ENCODE measurements around the gene FGF22.
A peak's percentile ranks its signal among the peaks of the same experiment; 100 is the strongest.
"Not testable (repeated sequence)": the region's sequence is repeated elsewhere in the genome, so short reads cannot be mapped to it uniquely, and the experiment has no call there.

Gene FGF22

GRCh38 chr19:639253-640160 is at the start of gene FGF22:
FGF22 (plus strand) TSS chr19:639879; CDS start chr19:639926, 47 bp downstream.
- peak; percentile 87 to 91 (median 89) for DNase-seq (ENCODE audit: low read depth in 2 of 3, low spot score in 2 of 3)

- DNase-seq (ENCODE audit: low read depth in 2 of 3, low spot score in 2 of 3): no peak
These were observed 49.3 kb upstream of the FGF22 start for GRCh38 chr19:590396-590745.

- no peak for DNase-seq (ENCODE audit: low read depth in 2 of 3, low spot score in 2 of 3)
These were observed 49.0 kb upstream of the FGF22 start for GRCh38 chr19:590750-591098.

- DNase-seq (ENCODE audit: low read depth in 2 of 3, low spot score in 2 of 3): no peak
These were observed 48.4 kb upstream of the FGF22 start for GRCh38 chr19:591099-591958.

GRCh38 chr19:592101-592500 is 47.6 kb upstream of the FGF22 start:
- no peak for DNase-seq (ENCODE audit: low read depth in 2 of 3, low spot score in 2 of 3)

GRCh38 chr19:593055-593454 is 46.6 kb upstream of the FGF22 start:
- DNase-seq (ENCODE audit: low read depth in 2 of 3, low spot score in 2 of 3): no peak

- DNase-seq (ENCODE audit: low read depth in 2 of 3, low spot score in 2 of 3): no peak
These were observed 46.2 kb upstream of the FGF22 start for GRCh38 chr19:593505-593904.

- DNase-seq (ENCODE audit: low read depth in 2 of 3, low spot score in 2 of 3): no peak
These were observed 45.3 kb upstream of the FGF22 start for GRCh38 chr19:594265-594870.

GRCh38 chr19:595326-596262 is 44.1 kb upstream of the FGF22 start:
- DNase-seq (ENCODE audit: low read depth in 2 of 3, low spot score in 2 of 3): no peak

GRCh38 chr19:596263-596655 is 43.4 kb upstream of the FGF22 start:
- no peak for DNase-seq (ENCODE audit: low read depth in 2 of 3, low spot score in 2 of 3)

- no peak for DNase-seq (ENCODE audit: low read depth in 2 of 3, low spot score in 2 of 3)
These were observed 42.0 kb upstream of the FGF22 start for GRCh38 chr19:597406-598315.

- no peak for DNase-seq (ENCODE audit: low read depth in 2 of 3, low spot score in 2 of 3)
These were observed 38.4 kb upstream of the FGF22 start for GRCh38 chr19:601310-601709.

GRCh38 chr19:601790-602189 is 37.9 kb upstream of the FGF22 start:
- DNase-seq (ENCODE audit: low read depth in 2 of 3, low spot score in 2 of 3): no peak

GRCh38 chr19:602391-603301 is 37.0 kb upstream of the FGF22 start:
- DNase-seq (ENCODE audit: low read depth in 2 of 3, low spot score in 2 of 3): no peak

- DNase-seq (ENCODE audit: low read depth in 2 of 3, low spot score in 2 of 3): not testable (repeated sequence)
These were observed 36.4 kb upstream of the FGF22 start for GRCh38 chr19:603302-603639.

- DNase-seq (ENCODE audit: low read depth in 2 of 3, low spot score in 2 of 3): peak in 1 of 3 experiments; percentile 35
These were observed 35.9 kb upstream of the FGF22 start for GRCh38 chr19:603779-604178.

GRCh38 chr19:604355-604754 is 35.3 kb upstream of the FGF22 start:
- peak in 2 of 3 experiments; percentile 32 to 47 for DNase-seq (ENCODE audit: low read depth in 2 of 3, low spot score in 2 of 3)

- peak in 2 of 3 experiments; percentile 20 to 31 for DNase-seq (ENCODE audit: low read depth in 2 of 3, low spot score in 2 of 3)
These were observed 34.4 kb upstream of the FGF22 start for GRCh38 chr19:605061-605971.
